WTC11 (cell line): ENCODE data around the gene DHX58. TPM values are rescaled to one million over a fixed set of nuclear protein-coding genes. Genes with fewer than 3 reads are reported as not detected.
A peak's percentile ranks its signal among the peaks of the same experiment; 100 is the strongest.

Experiments used
- ATAC-seq: fragments of 200-7000 bp; cut with Tn5 transposase; 2 replicates; pipeline ENCODE4 v1.10.0; 2021; ENCODE audit warnings: mild to moderate bottlenecking, moderate library complexity
- CTCF ChIA-PET: fragments of 300-600 bp; sonication (Branson Sonifier 250); formaldehyde crosslinking; loops from one replicate; lab custom pipeline; 2021; ENCODE audit warnings: antibody characterized with exemption; lab: Charles Lee
- POLR2A ChIA-PET: fragments of 350-600 bp; sonication (Branson Sonifier 250); formaldehyde crosslinking; loops from one replicate; lab custom pipeline; 2021; ENCODE audit warnings: antibody characterized with exemption; lab: Charles Lee
- DNase-seq: peaks from one replicate; pipeline ENCODE4 v3.0.0; 2021; ENCODE audit warnings: low spot score
- H3K27ac Mint-ChIP-seq: 2 replicates; pipeline ENCODE4 v1.8.0; 2021; ENCODE audit warnings: mixed read lengths
- H3K27me3 Mint-ChIP-seq: 2 replicates; pipeline ENCODE4 v1.8.0; 2021; ENCODE audit warnings: low read depth, mild to moderate bottlenecking, moderate library complexity, mixed read lengths
- H3K36me3 Mint-ChIP-seq: 2 replicates; pipeline ENCODE4 v1.8.0; 2021; ENCODE audit warnings: mixed read lengths
- H3K4me1 Mint-ChIP-seq: 2 replicates; pipeline ENCODE4 v1.8.0; 2022; ENCODE audit warnings: mixed read lengths
- H3K4me3 Mint-ChIP-seq: 2 replicates; pipeline ENCODE4 v1.8.0; 2021; ENCODE audit warnings: mild to moderate bottlenecking, moderate library complexity, mixed read lengths
- H3K9me3 Mint-ChIP-seq: 2 replicates; pipeline ENCODE4 v1.8.0; 2021; ENCODE audit warnings: mixed read lengths
- ATF1 ChIP-seq: sonication (generic); formaldehyde crosslinking; IDR thresholded peaks from 2 replicates; pipeline ENCODE4 v1.8.1; 2023; ENCODE audit warnings: mild to moderate bottlenecking, moderate library complexity, missing genetic modification reagents
- ATF2 ChIP-seq: sonication (generic); formaldehyde crosslinking; IDR thresholded peaks from 2 replicates; pipeline ENCODE4 v1.8.1; 2022; ENCODE audit warnings: low read depth, missing genetic modification reagents, borderline replicate concordance
- CBFB ChIP-seq: sonication (generic); formaldehyde crosslinking; IDR thresholded peaks from 2 replicates; pipeline ENCODE4 v1.8.1; 2022; ENCODE audit warnings: mild to moderate bottlenecking, low read depth, missing genetic modification reagents
- EMX1 ChIP-seq: fragments of 250-450 bp; sonication (Bioruptor Pico); IDR thresholded peaks from 2 replicates; pipeline ENCODE4 v1.8.0; 2021; ENCODE audit warnings: mild to moderate bottlenecking
- FOXP4 ChIP-seq: sonication (generic); formaldehyde crosslinking; IDR thresholded peaks from 2 replicates; pipeline ENCODE4 v1.8.0; 2022; ENCODE audit warnings: mild to moderate bottlenecking, missing genetic modification reagents
- IRF2 ChIP-seq: sonication (generic); formaldehyde crosslinking; IDR thresholded peaks from 2 replicates; pipeline ENCODE4 v1.8.0; 2022; ENCODE audit warnings: low read depth, missing genetic modification reagents, borderline replicate concordance
- KAT7 ChIP-seq: sonication (generic); formaldehyde crosslinking; IDR thresholded peaks from 2 replicates; pipeline ENCODE4 v1.8.1; 2023; ENCODE audit warnings: missing genetic modification reagents, mild to moderate bottlenecking, borderline replicate concordance
- MYBL2 ChIP-seq: sonication (generic); formaldehyde crosslinking; IDR thresholded peaks from 2 replicates; pipeline ENCODE4 v1.8.1; 2023; ENCODE audit warnings: mild to moderate bottlenecking, moderate library complexity, missing genetic modification reagents
- SMAD3 ChIP-seq: sonication (generic); formaldehyde crosslinking; IDR thresholded peaks from 2 replicates; pipeline ENCODE4 v1.8.0; 2022; ENCODE audit warnings: missing genetic modification reagents, mild to moderate bottlenecking, borderline replicate concordance
- SOX15 ChIP-seq: fragments of 250-450 bp; sonication (Bioruptor Pico); IDR thresholded peaks from 2 replicates; pipeline ENCODE4 v1.9.0; 2021; ENCODE audit warnings: mild to moderate bottlenecking
- SP1 ChIP-seq: sonication (generic); formaldehyde crosslinking; conservative IDR thresholded peaks from 2 replicates; pipeline ENCODE4 v1.8.1; 2022; ENCODE audit warnings: missing genetic modification reagents
- STAT6 ChIP-seq: sonication (generic); formaldehyde crosslinking; conservative IDR thresholded peaks from 2 replicates; pipeline ENCODE4 v1.8.1; 2023; ENCODE audit warnings: mild to moderate bottlenecking, low read depth, missing genetic modification reagents, moderate library complexity
- USF1 ChIP-seq: sonication (generic); formaldehyde crosslinking; IDR thresholded peaks from 2 replicates; pipeline ENCODE4 v1.8.0; 2022; ENCODE audit warnings: mild to moderate bottlenecking, missing genetic modification reagents
- USF2 ChIP-seq: sonication (generic); formaldehyde crosslinking; IDR thresholded peaks from 2 replicates; pipeline ENCODE4 v1.8.1; 2023; ENCODE audit warnings: mild to moderate bottlenecking, missing genetic modification reagents, moderate library complexity
- ZBTB21 ChIP-seq: sonication (generic); formaldehyde crosslinking; IDR thresholded peaks from 2 replicates; pipeline ENCODE4 v1.8.1; 2023; ENCODE audit warnings: mild to moderate bottlenecking, missing genetic modification reagents, borderline replicate concordance
- ZNF317 ChIP-seq: sonication (generic); formaldehyde crosslinking; IDR thresholded peaks from 2 replicates; pipeline ENCODE4 v1.8.1; 2023; ENCODE audit warnings: low read depth, mild to moderate bottlenecking, moderate library complexity, missing genetic modification reagents, borderline replicate concordance
- total RNA-seq: library from RNA; stranded (reverse); gene quantifications from 3 replicates; pipeline ENCODE4 v1.2.3, GENCODE V29; 2021
- TF ChIP-seq, protein P1 (sequence below): sonication (generic); formaldehyde crosslinking; IDR thresholded peaks from 2 replicates; pipeline ENCODE4 v1.8.1; 2022; ENCODE audit warnings: missing genetic modification reagents, borderline replicate concordance
- TF ChIP-seq, protein P2 (sequence below): sonication (generic); formaldehyde crosslinking; IDR thresholded peaks from 2 replicates; pipeline ENCODE4 v1.8.0; 2023; ENCODE audit warnings: mild to moderate bottlenecking, missing genetic modification reagents
- TF ChIP-seq, protein P3 (sequence below): sonication (generic); formaldehyde crosslinking; IDR thresholded peaks from 2 replicates; pipeline ENCODE4 v1.8.0; 2023; ENCODE audit warnings: missing genetic modification reagents, mild to moderate bottlenecking, borderline replicate concordance

Gene DHX58
- total RNA-seq, 1 experiment from 2014 or later, result 6.3 TPM

- TF ChIP-seq USF2 (no peak), CBFB (no peak), ZNF317 (CRISPR knock-in tag) (no peak), STAT6 (CRISPR knock-in tag) (no peak), USF1 (CRISPR knock-in tag) (no peak), SOX15 (CRISPR knock-in tag) (no peak)
Observed at GRCh38 chr17:42142371-42142896, 29.9 kb upstream of the DHX58 start (continued).

DNA sequence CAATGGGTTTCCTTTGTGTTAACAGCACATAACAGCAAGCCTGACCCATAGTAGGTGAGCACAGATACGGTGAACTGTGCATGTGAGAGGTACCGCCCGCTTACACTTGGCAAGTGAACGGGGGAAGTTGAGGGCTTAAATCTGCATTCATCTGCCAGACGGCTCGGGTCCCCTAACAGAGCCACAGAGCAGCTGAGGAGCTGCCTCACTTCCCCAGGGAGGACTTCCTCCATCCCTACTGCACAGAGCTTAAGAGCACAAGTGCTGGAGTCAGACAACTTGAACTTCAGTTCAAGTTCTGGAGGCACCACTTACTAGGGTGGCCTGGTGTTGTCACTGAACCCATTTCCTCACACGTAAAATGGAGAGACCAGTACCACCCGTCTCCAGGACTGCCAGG lies 28.9 kb upstream of the DHX58 start:
- no peaks in the 10 kb centered on the region for H3K27me3 Mint-ChIP-seq
- ChIA-PET CTCF (no interaction called here), POLR2A (no interaction called here)
- ATAC-seq (no peak), DNase-seq (no peak)
- H3K4me3 Mint-ChIP-seq, result no peak overlapping the region
- peaks cover 12% of the 10 kb centered on the region for H3K4me1 Mint-ChIP-seq
- H3K9me3 Mint-ChIP-seq, result no peaks in the 10 kb centered on the region
- H3K36me3 Mint-ChIP-seq, result peaks cover 16% of the 10 kb centered on the region
- H3K27ac Mint-ChIP-seq, result peak overlapping the region; percentile 45; the same call in 1 of the 2 replicates
- no peak for TF ChIP-seq SP1
- TF ChIP-seq SMAD3 (CRISPR knock-in tag), result no peak
- no peak for TF ChIP-seq ZBTB21
- TF ChIP-seq, protein P1, sequence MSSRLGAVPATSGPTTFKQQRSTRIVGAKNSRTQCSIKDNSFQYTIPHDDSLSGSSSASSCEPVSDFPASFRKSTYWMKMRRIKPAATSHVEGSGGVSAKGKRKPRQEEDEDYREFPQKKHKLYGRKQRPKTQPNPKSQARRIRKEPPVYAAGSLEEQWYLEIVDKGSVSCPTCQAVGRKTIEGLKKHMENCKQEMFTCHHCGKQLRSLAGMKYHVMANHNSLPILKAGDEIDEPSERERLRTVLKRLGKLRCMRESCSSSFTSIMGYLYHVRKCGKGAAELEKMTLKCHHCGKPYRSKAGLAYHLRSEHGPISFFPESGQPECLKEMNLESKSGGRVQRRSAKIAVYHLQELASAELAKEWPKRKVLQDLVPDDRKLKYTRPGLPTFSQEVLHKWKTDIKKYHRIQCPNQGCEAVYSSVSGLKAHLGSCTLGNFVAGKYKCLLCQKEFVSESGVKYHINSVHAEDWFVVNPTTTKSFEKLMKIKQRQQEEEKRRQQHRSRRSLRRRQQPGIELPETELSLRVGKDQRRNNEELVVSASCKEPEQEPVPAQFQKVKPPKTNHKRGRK (CRISPR knock-in tag), result no peak
- TF ChIP-seq ATF1 (CRISPR knock-in tag), result no peak
- no peak for TF ChIP-seq EMX1 (CRISPR knock-in tag)
- TF ChIP-seq, protein P2, sequence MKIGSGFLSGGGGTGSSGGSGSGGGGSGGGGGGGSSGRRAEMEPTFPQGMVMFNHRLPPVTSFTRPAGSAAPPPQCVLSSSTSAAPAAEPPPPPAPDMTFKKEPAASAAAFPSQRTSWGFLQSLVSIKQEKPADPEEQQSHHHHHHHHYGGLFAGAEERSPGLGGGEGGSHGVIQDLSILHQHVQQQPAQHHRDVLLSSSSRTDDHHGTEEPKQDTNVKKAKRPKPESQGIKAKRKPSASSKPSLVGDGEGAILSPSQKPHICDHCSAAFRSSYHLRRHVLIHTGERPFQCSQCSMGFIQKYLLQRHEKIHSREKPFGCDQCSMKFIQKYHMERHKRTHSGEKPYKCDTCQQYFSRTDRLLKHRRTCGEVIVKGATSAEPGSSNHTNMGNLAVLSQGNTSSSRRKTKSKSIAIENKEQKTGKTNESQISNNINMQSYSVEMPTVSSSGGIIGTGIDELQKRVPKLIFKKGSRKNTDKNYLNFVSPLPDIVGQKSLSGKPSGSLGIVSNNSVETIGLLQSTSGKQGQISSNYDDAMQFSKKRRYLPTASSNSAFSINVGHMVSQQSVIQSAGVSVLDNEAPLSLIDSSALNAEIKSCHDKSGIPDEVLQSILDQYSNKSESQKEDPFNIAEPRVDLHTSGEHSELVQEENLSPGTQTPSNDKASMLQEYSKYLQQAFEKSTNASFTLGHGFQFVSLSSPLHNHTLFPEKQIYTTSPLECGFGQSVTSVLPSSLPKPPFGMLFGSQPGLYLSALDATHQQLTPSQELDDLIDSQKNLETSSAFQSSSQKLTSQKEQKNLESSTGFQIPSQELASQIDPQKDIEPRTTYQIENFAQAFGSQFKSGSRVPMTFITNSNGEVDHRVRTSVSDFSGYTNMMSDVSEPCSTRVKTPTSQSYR (CRISPR knock-in tag), result no peak
- TF ChIP-seq KAT7 (CRISPR knock-in tag), result no peak
- no peak for TF ChIP-seq IRF2 (CRISPR knock-in tag)
- no peak for TF ChIP-seq ATF2 (CRISPR knock-in tag)
- TF ChIP-seq MYBL2 (CRISPR knock-in tag), result no peak
- no peak for TF ChIP-seq FOXP4
- TF ChIP-seq, protein P3, sequence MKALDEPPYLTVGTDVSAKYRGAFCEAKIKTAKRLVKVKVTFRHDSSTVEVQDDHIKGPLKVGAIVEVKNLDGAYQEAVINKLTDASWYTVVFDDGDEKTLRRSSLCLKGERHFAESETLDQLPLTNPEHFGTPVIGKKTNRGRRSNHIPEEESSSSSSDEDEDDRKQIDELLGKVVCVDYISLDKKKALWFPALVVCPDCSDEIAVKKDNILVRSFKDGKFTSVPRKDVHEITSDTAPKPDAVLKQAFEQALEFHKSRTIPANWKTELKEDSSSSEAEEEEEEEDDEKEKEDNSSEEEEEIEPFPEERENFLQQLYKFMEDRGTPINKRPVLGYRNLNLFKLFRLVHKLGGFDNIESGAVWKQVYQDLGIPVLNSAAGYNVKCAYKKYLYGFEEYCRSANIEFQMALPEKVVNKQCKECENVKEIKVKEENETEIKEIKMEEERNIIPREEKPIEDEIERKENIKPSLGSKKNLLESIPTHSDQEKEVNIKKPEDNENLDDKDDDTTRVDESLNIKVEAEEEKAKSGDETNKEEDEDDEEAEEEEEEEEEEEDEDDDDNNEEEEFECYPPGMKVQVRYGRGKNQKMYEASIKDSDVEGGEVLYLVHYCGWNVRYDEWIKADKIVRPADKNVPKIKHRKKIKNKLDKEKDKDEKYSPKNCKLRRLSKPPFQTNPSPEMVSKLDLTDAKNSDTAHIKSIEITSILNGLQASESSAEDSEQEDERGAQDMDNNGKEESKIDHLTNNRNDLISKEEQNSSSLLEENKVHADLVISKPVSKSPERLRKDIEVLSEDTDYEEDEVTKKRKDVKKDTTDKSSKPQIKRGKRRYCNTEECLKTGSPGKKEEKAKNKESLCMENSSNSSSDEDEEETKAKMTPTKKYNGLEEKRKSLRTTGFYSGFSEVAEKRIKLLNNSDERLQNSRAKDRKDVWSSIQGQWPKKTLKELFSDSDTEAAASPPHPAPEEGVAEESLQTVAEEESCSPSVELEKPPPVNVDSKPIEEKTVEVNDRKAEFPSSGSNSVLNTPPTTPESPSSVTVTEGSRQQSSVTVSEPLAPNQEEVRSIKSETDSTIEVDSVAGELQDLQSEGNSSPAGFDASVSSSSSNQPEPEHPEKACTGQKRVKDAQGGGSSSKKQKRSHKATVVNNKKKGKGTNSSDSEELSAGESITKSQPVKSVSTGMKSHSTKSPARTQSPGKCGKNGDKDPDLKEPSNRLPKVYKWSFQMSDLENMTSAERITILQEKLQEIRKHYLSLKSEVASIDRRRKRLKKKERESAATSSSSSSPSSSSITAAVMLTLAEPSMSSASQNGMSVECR (CRISPR knock-in tag), result no peak
